Upper lobe of left lung (tissue), 6 donors: ENCODE measurements around the gene CBX2. TPM values are rescaled to one million over a fixed set of nuclear protein-coding genes. Genes with fewer than 3 reads are reported as not detected.

ENCODE experiments used
- ATAC-seq, 2 donors: fragments of 200-7000 bp; cut with Tn5 transposase; one replicate each; pipeline ENCODE4 v1.9.1; 2022; ENCODE audit warnings: mild to moderate bottlenecking in 2 of 2, moderate library complexity in 2 of 2; ENCODE audit not compliant: low FRiP score in 2 of 2
- DNase-seq, 2 donors: peaks; one replicate each; pipeline ENCODE4 v3.0.0-alpha.2; 2019 to 2020
- H3K27ac ChIP-seq, 4 donors: fragments of 200-600 bp; sonication (generic); one replicate each; pipeline ENCODE4 v1.5.1; 2016 to 2019
- H3K27me3 ChIP-seq, 4 donors: fragments of 200-600 bp; sonication (generic); one replicate each; pipeline ENCODE4 v1.5.1; 2017 to 2019
- H3K36me3 ChIP-seq, 4 donors: fragments of 200-600 bp; sonication (generic); one replicate each; pipeline ENCODE4 v1.5.1; 2016 to 2019
- H3K4me1 ChIP-seq, 4 donors: fragments of 200-600 bp; sonication (generic); one replicate each; pipeline ENCODE4 v1.5.1; 2018 to 2019
- H3K4me3 ChIP-seq, 4 donors: fragments of 200-600 bp; sonication (generic); one replicate each; pipeline ENCODE4 v1.5.1; 2017 to 2019; ENCODE audit warnings: mild to moderate bottlenecking in 2 of 4, moderate library complexity in 1 of 4
- H3K9me3 ChIP-seq, 4 donors: fragments of 200-600 bp; sonication (generic); one replicate each; pipeline ENCODE4 v1.5.1; 2018 to 2019
- EP300 ChIP-seq, 4 donors: sonication (generic); formaldehyde crosslinking; IDR thresholded peaks; one replicate each; pipeline ENCODE4 v1.5.1; 2017; ENCODE audit warnings: antibody characterized with exemption in 4 of 4, control low read depth in 2 of 4
- POLR2A ChIP-seq, 4 donors: fragments of 450-650 bp; IDR thresholded peaks; one replicate each; pipeline ENCODE4 v1.5.1; 2016 to 2017; ENCODE audit warnings: antibody characterized with exemption in 4 of 4, mild to moderate bottlenecking in 2 of 4
- POLR2AphosphoS5 ChIP-seq, 2 donors: sonication (generic); formaldehyde crosslinking; IDR thresholded peaks; one replicate each; pipeline ENCODE4 v1.5.1; 2017; ENCODE audit warnings: antibody characterized with exemption in 2 of 2
- WGBS, 2 donors: methylation state at CpG; one replicate each; pipeline ENCODE4 v1.1.5; 2017 to 2018; 5-methylcytosine and 5-hydroxymethylcytosine counted together
- total RNA-seq, 6 donors: library from RNA; depleted of rRNA in 4 of 6; stranded (reverse); fragments of >200 nt in 4 of 6; gene quantifications; one replicate each; pipeline versions ENCODE4 v1.1.0 to v1.2.1, GENCODE V29; 2016 to 2021
- TF ChIP-seq, protein P1 (sequence below), 6 experiments: fragments of 450-650 bp in 4 of 6; fragments of 200-600 bp in 2 of 6; sonication (generic) in 2 of 6; IDR thresholded peaks; one replicate each; pipeline ENCODE4 v1.5.1; 2016 to 2019; ENCODE audit warnings: antibody characterized with exemption in 6 of 6
- donor health status: DM: no; HTN: no; CAD: no; lungs with moderate emphysema.
- donor health status: DM: no; HTN: yes; CAD: no; lungs with severe emphysema.

Gene CBX2
- total RNA-seq, 6 donors from 2014 or later = 0.89 to 4.7 (median 1.5) TPM

DNA sequence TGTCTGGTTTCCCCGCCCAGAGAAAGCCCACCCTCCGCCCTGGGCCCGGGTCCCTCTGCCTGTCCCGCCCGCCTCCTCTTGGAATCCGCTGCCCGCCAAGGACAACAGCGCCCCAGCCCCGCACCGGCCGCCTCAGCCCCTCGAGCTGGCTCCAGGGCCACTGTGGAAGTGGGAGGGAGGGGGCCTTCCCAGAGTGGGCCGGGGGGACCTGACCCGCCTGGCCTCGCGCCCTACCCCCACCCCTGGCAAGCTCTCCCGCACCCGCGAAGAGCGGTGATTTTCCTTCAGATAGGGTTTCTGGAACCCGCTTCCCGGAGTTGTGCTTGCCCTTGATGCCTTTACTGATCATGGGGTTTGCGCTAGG is 21.2 kb downstream of the CBX2 start:
- Histone ChIP-seq H3K27ac (no peak overlapping the region), H3K27me3 (peaks cover 7 to 65% (median 58%) of the 10 kb centered on the region in 4 donors), H3K36me3 (peaks cover 0 to 7% (median 0%) of the 10 kb centered on the region in 4 donors), H3K4me1 (peaks cover 52 to 73% (median 55%) of the 10 kb centered on the region in 4 donors), H3K9me3 (no peaks in the 10 kb centered on the region), H3K4me3 (no peak overlapping the region)
- no peak for ATAC-seq
- TF ChIP-seq, protein P1, sequence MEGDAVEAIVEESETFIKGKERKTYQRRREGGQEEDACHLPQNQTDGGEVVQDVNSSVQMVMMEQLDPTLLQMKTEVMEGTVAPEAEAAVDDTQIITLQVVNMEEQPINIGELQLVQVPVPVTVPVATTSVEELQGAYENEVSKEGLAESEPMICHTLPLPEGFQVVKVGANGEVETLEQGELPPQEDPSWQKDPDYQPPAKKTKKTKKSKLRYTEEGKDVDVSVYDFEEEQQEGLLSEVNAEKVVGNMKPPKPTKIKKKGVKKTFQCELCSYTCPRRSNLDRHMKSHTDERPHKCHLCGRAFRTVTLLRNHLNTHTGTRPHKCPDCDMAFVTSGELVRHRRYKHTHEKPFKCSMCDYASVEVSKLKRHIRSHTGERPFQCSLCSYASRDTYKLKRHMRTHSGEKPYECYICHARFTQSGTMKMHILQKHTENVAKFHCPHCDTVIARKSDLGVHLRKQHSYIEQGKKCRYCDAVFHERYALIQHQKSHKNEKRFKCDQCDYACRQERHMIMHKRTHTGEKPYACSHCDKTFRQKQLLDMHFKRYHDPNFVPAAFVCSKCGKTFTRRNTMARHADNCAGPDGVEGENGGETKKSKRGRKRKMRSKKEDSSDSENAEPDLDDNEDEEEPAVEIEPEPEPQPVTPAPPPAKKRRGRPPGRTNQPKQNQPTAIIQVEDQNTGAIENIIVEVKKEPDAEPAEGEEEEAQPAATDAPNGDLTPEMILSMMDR (IDR thresholded peaks at IDR 0.05) = no peak
- TF ChIP-seq POLR2AphosphoS5 (IDR thresholded peaks at IDR 0.05) = no peak
- no peak for TF ChIP-seq EP300 (IDR thresholded peaks at IDR 0.05)
- TF ChIP-seq POLR2A (IDR thresholded peaks at IDR 0.05) = no peak
- 6 to 9% methylated on average over 16 to 23 of the region's 23 CpGs for WGBS, 2 donors
- peak in 1 of 2 donors; percentile 85 for DNase-seq

DNA sequence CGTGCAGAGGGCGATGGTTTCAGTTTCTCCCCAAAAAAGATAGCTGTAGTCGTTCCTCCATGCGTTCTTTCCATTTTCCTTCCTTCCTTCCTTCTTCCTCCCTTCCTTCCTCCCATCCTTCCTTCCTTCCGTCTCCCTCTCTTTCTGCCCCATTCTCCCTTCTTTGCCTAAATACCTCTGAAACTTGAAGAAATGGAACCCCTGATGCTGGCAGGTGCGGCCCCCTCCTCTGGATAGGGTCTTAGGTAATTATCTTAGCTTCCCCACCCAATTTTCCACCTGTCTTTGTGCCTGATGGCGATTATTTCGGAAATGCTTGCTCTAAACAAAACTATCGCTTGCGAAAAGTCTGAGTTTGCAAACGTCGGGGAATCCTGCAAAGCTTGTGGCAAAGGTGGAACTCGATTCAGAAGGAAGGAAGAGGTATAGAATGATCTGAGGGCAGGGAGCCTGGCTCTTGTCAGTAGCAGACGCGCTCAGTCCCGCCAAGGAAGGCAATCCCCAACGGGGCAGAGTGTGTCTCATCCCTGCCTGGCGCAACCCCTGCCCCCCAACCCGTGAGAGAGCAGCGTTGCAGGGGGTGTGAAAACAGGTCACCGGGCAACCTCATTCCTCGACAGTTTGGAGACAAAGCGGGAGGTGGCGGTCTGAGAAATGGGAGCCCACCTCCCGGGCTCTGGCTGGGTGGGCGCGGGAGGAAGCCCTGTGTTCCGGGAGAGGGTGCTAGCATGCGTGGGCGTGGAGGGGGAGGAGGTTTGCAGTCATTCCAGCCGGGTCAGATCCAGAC is 21.8 kb downstream of the CBX2 start:
- H3K36me3 ChIP-seq = peaks cover 0 to 6% (median 0%) of the 10 kb centered on the region in 4 donors
- ATAC-seq (no peak), DNase-seq (peak in 1 of 2 donors; percentile 39)
- WGBS, 2 donors = 2 to 7% methylated on average over 21 to 31 of the region's 31 CpGs
- H3K4me1 ChIP-seq = peaks cover 57 to 77% (median 59%) of the 10 kb centered on the region in 4 donors
- H3K9me3 ChIP-seq = no peaks in the 10 kb centered on the region
- TF ChIP-seq EP300 (IDR thresholded peaks at IDR 0.05) = no peak
- no peak for TF ChIP-seq POLR2AphosphoS5 (IDR thresholded peaks at IDR 0.05)
- TF ChIP-seq POLR2A (IDR thresholded peaks at IDR 0.05) = no peak
- TF ChIP-seq, protein P1 (IDR thresholded peaks at IDR 0.05) = no peak
- H3K4me3 ChIP-seq = no peak overlapping the region
- H3K27ac ChIP-seq = no peak overlapping the region
- H3K27me3 ChIP-seq = peaks cover 8 to 71% (median 62%) of the 10 kb centered on the region in 4 donors

DNA sequence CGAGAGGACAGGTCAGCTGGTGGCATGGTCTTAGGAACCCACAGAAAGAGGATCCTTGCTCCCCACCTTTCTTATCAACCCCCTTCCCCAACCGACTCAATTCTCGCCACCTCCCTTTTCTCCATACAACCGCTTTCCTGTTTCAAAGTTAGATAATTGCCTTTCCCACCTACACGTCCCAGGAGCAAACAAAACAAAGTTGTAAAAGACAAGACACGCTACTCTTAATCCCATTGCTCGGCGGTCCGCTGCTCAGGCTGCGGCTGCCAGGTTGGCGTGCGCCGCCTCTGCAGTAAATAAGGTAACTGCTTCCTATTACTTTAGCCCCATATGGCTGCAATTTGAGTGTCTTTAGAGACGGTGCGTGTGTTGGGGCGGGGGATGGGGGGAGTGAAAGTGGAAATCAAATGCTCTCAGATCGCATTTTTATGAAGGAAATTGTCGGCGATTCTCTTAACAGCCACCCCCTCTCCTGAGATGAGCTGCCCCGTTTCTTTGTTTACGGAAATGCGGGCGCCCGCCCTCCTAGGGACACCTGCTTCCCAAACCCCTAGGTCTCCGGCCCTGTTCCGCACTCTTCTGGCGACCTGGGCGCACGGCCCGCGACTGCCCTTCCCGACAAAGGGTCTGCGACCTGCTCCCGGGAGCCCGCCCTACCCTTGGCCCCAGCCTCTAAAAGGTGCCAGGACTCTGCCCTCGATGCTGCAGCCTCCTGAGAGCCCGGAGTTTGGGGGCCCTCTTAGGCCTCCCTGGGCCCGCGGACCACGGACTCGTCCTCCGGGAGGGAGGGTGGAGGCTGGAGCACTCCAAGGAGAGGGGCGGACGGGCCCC is 22.6 kb downstream of the CBX2 start:
- H3K9me3 ChIP-seq = no peaks in the 10 kb centered on the region
- ATAC-seq (no peak), DNase-seq (peak in 1 of 2 donors; percentile 81)
- WGBS, 2 donors = 3% methylated on average over 34 to 42 of the region's 44 CpGs
- H3K36me3 ChIP-seq = no peaks in the 10 kb centered on the region
- H3K27ac ChIP-seq = no peak overlapping the region
- TF ChIP-seq, protein P1 (IDR thresholded peaks at IDR 0.05) = no peak
- peaks cover 57 to 77% (median 59%) of the 10 kb centered on the region in 4 donors for H3K4me1 ChIP-seq
- H3K4me3 ChIP-seq = peak overlapping the region in 2 of 4 donors; percentile 13 to 15
- H3K27me3 ChIP-seq = peaks cover 8 to 79% (median 66%) of the 10 kb centered on the region in 4 donors

DNA sequence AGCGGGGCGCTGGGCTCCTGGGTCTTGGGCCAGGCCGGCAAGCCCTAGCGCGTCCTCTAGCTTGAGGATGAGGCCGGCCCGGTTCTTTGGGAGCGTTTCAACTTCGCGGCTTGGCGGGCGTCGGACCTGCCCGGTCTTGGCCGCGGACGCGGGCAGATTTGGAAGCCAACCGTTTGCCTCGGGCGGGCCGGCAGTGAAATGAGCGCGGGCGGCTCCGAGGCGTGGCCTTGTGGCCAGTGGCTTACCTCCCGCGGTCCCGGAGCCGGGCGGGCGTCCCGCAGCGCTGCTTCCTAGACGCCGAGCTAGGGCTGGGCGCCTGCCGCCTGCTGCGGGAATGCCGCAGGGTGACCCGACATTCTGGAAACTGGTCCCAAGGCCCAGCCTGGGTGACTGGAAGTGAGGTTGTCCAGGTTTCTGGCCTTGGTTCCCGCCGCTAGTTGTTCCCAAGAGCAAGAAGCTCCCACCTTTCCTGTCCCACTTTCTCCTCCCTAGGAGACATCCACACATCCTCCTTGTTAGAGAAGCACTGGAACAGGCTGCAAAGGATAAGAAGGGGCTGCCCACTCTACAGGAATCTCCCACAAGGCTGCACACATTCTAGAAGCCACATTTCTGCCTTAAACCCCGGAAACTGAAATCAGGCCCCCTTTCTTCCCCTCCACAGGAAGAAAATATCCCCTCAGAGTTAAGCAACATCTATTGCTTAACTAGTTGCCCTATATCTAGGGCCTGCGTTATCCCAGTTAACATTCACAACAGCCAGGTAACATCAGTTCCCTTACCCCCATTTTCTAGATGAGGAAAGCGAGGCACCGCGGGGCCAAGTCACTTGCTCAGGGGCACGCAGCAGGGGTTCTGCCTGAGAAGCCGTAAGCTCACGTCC is 23.4 kb downstream of the CBX2 start:
- Histone ChIP-seq H3K36me3 (no peaks in the 10 kb centered on the region), H3K4me3 (peak overlapping the region in 1 of 4 donors; percentile 13), H3K9me3 (no peaks in the 10 kb centered on the region), H3K27ac (no peak overlapping the region), H3K4me1 (peaks cover 50 to 68% (median 53%) of the 10 kb centered on the region in 4 donors), H3K27me3 (peaks cover 8 to 87% (median 73%) of the 10 kb centered on the region in 4 donors)
- TF ChIP-seq POLR2AphosphoS5 (IDR thresholded peaks at IDR 0.05) = no peak
- TF ChIP-seq, protein P1 (IDR thresholded peaks at IDR 0.05) = no peak
- TF ChIP-seq EP300 (IDR thresholded peaks at IDR 0.05) = no peak
- no peak for TF ChIP-seq POLR2A (IDR thresholded peaks at IDR 0.05)
- DNase-seq (peak in 1 of 2 donors; percentile 89), ATAC-seq (no peak)
- WGBS, 2 donors = 12 to 17% methylated on average over 10 to 24 of the region's 52 CpGs
